ENCODE results near the gene FER1L5. TPM values are rescaled to one million over a fixed set of nuclear protein-coding genes. Genes with fewer than 3 reads are reported as not detected.
A peak's percentile ranks its signal among the peaks of the same experiment; 100 is the strongest.
"Not testable (repeated sequence)": the region's sequence is repeated elsewhere in the genome, so short reads cannot be mapped to it uniquely, and the experiment has no call there.

FER1L5 gene
- total RNA-seq, 1 donor from 2014 or later = not detected

DNA sequence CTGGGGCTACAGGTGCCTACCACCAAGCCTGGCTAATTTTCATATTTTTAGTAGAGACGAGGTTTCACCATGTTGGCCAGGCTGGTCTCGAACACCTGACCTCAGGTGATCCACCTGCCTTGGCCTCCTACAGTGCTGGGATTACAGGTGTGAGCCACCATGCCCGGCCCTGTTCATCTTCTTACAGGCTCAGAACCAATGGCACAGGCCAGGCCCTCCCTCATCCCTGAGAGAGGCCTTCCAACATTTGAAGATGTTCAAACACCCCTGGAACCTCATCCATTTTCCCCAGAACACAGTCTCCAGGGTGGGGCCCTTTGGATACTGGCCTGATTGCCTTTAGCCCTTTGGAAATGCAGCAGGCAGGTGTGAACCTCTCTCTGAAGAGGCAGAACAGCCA lies 23.2 kb downstream of the FER1L5 start:
- intact Hi-C loops (cut with micrococcal nuclease); ATAC-seq; DNase-seq: not testable (repeated sequence)

DNA sequence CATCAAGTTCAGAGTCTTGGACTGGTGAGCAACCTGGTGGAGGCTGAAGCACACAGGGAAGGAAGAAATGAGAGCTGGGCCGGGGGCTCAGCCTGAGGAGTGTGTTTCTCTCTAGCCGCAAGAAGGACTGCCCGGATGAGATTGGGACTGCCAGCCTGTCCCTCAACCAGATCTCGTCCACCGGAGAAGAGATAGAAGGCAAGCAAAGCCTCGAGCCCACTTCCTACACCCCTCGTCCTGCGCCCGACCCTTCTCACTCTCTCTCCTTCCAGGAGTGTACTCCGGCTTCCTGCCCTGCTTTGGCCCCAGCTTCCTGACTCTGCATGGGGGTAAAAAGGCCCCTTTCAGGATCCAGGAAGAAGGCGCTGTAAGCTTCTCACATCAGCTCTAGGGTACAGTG lies 26.2 kb downstream of the FER1L5 start:
- no peak for ATAC-seq
- DNase-seq = no peak
- intact Hi-C loops (cut with micrococcal nuclease) = no loop called here

DNA sequence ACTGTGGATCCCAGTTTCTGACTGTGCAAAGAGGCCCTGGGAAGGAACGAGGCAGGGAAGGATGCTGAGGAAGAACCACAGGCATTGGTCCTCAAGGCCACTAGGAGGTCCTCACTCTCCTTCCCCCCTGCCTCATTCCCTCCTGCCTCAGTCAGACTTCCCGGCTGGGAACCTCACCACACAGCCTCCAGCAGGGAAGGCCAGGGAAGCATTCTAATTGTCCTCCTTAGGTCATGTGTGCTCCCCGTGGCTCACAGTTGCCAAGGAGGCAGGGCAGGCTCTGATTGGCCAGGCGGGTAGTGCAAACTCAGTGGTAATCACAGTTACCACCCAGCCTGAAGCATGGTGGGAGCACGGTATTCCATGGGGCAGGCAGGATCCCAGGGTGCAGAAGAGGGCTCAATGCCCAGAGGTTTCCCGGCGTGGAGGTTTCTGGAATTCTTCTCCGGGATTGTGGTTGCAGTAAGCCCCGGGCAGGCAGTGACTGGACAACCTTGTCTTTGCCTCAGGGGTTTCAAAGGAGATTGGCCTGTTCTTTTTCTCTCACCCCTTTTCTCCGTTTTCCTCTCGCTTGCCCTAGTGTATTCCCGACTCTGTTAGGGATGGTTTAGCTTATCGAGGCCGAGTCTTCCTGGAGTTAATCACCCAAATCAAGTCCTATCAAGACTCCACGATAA lies 27.1 kb downstream of the FER1L5 start:
- intact Hi-C loops (cut with micrococcal nuclease) = no loop called here
- ATAC-seq (no peak), DNase-seq (no peak)

DNA sequence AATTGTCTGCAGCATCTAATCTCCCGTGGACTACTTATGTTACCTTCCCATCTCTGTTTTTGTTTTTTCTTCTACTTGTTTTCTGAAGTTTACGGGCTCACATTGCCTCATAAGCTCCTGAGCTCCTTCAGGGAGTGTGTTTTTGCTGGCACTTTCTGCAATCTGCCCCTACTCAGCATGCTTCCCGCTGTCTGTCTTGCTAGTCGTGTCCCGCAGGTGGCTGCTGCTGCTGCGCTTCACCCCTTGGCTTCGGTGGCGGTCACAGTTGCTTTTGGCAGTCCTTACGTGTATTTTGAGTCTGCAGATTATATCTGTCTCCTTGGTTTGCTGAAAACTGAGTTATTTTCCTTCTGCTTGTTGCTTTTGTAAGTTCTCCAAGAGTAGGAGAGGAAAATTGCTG lies 37.3 kb downstream of the FER1L5 start:
- DNase-seq (no peak), ATAC-seq (no peak)
- intact Hi-C loops (cut with micrococcal nuclease) = no loop called here

DNA sequence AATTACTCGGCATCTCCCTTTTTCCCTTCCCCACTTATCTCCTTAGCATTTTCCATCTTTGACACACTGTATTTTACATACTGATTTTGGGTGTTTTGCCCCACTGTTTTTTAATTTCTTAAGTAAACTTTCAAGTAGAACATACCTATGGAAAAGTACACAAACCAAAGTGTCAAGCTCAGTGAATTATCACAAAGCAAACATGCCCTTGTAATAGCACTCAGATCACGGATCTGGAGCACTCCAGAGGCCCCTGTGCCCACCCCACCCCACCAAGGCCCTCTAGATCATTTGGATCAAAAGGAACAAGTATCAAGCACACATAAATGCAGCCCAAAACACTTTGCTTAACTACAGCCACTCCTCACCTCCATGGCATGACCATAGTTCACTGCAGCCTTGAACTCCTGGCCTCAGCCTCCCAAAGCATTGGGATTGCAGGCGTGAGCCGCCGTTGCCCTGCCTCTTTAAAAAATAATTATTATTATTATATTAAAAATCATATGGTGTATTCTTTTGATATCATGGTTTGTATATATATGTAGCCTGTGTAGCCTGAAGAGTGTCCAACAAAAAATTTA lies 38.1 kb downstream of the FER1L5 start:
- no peak for DNase-seq
- intact Hi-C loops (cut with micrococcal nuclease) = no loop called here
- no peak for ATAC-seq

DNA sequence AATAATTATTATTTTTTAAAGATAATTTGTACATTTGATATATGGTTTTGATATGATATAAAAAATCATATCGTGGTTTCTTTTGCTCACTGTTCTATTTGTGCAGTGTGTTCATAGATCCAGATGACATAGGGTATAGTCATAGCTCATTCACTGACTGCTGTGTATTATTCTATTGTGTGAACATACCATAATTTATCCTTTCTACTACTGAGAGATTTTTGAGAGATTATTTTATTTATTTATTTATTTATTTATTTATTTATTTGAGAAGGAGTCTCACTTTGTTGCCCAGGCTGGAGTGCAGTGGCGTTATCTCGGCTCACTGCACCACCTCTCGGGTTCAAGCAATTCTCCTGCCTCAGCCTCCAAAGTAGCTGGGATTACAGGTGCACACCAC lies 39.0 kb downstream of the FER1L5 start:
- intact Hi-C loops (cut with micrococcal nuclease) = no loop called here
- ATAC-seq = no peak
- no peak for DNase-seq

DNA sequence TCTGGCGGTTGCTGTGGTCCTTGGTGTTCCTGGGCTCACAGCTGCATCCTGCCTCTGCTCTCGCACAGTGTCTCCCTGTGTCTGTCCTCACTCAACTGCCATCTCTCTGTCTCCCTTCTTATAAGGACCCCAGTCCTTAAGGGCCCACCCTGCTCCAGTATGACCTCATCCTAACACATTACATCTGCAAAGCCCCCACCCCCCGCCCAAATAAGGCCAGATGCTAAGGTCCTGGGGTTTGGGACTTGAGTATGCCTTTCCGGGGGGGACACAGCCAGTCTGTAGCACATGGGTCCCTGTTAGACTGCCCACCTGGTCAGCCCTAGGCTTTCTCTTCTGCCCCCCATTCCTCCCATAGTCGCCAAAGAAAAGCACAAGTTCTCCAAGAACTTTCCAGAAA lies 40.7 kb downstream of the FER1L5 start:
- intact Hi-C loops (cut with micrococcal nuclease) = no loop called here
- DNase-seq = no peak
- no peak for ATAC-seq

DNA sequence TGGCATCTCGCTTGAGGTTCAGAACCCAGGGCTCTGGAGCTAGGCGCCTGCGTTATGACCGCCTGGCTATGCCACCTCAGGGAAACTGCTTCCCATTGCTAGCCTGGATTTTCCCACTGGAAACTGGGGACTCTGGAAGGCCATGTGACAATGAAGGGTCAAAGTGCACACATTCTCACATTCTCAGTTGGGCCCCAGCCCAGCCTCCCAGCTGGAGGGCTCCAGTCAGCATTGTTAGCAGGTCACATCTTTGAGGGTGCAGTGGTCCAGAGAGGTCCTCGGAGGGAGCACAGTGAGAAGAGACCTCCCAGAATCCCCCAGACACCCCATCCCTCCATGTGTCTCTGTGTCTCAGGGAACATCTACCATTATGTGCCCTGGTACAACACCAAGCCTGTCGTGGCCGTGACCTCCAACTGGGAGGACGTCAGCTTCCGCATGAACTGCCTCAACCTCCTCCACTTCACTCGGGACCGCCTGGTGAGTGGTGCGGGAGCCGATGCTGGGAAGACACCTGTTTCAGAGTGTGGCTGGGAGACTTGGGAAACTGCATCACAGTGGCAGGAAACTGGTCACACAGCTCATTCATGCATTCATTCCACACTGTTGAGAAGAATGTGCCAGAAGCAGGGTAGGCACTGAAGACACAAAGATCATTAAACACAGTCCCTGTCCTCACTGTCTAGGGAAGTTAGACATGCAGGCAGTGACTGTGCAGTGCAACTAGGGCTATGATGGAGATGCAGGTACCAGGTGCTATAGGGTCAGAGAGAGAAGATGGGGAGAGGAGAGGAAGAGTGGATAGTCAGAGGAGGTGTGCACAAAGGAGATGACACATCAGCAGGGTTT lies 41.6 kb downstream of the FER1L5 start:
- ATAC-seq (no peak), DNase-seq (no peak)
- intact Hi-C loops (cut with micrococcal nuclease) = no loop called here

DNA sequence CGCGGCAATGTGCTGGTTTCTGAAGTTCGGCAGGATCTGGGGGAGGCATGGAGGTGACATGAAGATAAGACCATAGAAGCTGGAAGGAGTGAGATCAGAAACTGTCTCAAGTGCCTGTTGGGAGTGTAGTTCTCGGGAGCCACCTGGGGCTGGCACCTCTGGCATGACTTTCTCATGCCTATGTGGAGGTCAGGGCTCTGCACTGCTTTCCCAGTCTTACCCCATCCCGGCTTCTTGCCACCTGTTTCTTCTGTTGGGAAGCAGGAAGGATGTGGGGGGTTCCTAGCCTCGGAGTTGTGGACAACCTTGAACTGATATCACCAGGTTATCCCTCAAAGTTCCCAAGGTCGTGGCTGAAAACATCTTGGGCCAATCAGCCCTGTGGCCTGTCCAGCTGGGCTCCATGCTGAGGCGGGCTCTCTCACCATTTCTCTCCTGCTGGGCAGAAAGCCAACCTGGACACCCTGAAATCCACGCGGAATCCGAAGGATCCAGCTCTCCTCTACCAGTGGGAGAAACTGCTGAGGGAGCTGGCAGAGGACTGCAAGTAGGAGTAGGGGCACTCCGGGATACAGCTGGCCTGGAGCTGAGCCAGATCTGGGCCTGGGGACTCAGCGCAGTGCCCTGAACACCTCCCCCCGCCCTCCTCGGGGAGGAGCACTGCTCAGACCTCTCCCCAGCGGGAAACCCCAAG lies 42.5 kb downstream of the FER1L5 start:
- ATAC-seq = no peak
- no peak for DNase-seq
- intact Hi-C loops (cut with micrococcal nuclease) = no loop called here

DNA sequence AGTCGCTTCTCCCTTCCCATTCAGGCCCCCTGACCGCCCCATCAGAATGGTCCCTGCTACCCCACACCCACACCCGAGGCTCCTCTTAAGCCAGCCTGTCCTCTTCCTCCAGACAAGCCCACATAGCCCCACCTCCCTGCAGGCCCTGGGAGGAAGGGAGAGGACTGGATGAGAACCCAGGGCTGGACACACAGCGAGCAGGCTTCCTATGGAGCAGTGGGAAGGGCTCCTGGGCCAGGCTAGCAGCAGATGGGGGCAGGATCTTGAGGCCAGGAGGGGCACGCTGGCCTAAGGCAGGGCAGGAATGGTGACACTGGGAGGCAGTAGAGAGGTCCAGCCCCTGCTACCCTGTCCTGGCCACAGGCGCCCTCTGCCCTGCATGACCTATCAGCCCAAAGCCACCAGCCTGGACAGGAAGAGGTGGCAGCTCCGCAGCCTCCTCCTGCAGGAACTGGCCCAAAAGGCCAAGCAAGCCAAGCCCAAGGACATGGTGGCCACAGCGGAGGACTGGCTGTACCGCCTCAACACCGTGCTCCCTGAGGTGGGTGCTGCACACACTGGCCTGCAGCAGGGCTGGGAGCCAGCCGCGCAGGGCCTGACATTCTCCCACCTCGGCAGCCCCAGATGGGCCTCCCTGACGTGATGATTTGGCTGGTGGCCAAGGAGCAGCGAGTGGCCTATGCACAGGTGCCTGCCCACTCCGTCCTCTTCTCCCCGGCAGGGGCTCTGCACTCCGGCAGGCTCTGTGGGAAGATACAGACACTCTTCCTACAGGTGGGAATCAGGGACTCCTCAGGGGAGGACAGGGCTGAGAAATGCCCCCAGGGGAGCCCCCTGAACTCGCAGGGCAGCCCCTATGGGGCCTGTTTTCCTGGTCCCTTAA lies 43.3 kb downstream of the FER1L5 start:
- intact Hi-C loops (cut with micrococcal nuclease) = no loop called here
- ATAC-seq = peak; percentile 60
- DNase-seq = peak; percentile 58

DNA sequence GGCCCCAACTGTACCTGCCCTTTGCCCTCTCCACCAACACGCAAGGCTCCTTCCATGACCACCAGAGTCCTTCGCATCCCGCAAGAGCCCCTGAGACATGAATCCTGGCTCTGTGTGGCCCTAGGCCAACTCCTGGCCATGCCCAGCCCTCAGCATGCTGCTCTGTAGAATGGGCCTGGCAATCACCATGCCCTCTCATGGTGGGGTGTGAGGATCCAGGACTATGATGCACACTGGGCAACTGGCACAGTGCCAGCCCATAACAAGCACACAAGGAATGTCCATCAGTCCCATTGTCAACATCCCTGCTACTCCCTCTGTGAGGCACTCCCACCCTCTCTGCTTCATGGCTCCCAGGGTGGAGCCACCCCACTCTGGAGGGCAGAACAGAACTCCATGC lies 44.7 kb downstream of the FER1L5 start:
- intact Hi-C loops (cut with micrococcal nuclease) = no loop called here
- ATAC-seq (no peak), DNase-seq (no peak)

DNA sequence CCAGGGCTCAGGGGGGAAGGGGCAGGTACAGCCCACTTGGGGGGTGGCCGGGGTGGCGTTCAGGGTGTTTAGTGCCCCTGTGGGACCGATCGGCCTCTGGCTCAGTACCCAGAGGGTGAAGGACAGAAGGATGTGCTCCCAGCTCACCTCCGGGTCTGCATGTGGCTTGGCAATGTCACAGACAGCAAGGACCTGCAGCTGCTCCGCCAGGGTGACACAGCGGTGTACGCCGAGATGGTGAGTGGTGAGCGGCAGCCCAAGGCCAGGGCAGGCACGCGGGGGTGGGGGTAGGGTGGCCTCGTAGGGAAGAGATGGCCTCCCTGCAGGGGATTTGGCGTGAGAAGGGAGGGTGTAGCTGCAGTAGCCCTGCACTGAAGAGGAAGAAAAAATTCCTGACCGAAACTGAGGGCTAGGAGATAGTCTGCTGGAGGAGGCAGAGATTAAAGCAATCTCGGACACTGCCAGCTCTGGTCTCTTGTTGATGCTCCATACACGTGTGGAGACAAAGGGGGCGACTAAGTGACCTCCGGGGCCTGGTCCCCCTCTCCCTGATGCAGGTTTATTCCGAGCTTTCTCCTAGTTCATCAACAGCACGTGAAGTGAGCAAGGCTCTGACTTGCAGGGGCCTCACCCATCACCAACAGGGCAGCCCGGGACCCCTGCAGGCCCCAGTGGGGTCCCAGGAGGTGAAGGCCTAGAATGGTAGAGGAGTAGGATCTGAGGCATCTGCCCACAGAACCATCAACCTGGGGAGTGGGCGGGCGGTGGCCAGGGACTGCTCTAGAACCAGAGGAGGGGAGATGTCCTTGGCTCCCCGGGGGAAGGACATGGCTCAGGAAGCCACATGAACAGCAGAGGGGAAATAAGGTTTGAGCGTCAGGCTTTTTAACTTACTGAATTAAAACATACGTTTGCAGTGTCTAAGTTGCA lies 45.4 kb downstream of the FER1L5 start:
- DNase-seq (no peak), ATAC-seq (no peak)
- intact Hi-C loops (cut with micrococcal nuclease) = no loop called here

DNA sequence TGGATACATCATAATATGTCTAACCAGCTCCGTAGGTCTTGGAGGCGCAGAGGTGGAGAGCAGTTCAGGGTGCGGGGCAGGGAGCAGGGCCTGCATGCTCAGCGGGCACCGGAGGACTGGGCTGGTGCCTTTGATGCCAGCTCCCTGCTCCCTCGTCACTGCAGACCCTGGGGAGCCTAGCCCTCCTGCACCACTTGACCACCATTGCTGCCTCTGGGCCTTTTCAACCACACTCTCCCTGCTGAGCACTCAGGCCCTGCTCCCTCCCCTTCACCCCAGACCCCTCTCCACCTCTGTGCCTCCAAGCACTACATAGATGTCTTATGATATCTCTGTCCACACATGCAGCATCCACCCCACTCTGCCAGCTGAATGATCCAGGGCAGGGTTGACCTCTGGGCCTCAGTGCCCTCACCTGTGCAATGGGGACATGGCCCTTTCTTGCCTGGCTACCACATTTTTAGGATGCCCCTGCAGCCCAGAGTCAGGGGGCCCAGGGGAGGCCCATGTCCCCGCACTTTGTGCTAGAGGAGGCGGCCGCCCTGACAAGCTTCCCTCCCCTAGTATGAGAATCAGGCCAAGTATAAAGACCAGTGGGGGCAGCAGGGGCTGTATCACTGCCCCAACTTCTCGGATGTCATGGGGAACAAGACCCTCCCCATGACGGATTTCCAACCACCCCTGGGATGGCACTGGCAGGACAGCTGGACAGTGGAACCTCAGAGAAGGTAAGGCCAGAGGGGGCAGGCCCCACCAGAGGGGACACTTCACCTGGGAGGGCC lies 46.3 kb downstream of the FER1L5 start:
- DNase-seq (no peak), ATAC-seq (no peak)
- intact Hi-C loops (cut with micrococcal nuclease) = no loop called here

DNA sequence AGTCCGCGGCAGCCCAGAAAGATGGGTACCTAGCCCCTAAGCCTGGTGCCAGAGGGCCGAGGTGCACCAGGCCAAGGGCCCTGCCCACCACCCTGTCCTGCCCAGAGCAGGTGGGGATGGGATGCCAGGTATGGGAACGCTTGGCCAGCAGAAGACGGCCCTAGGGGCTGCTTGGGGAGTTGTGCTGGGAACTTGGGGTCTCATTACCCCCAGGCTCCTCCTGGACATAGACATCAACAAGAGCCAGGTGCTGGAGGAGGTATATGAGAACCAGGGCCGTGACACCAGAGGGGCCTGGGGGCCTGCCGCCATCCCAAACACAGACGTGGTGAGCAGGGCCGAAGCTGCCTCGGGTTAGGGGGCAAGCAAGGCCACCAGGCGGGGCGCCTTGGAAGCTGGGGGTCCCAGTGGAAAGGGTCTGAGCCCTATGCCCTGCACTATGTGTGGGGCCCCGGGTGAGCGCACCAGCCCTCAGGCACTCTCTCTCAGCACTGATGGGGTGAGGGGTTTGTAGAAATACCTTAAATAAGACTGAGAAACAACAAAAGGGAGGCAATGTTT lies 46.9 kb downstream of the FER1L5 start:
- intact Hi-C loops (cut with micrococcal nuclease) = no loop called here
- ATAC-seq (no peak), DNase-seq (no peak)

DNA sequence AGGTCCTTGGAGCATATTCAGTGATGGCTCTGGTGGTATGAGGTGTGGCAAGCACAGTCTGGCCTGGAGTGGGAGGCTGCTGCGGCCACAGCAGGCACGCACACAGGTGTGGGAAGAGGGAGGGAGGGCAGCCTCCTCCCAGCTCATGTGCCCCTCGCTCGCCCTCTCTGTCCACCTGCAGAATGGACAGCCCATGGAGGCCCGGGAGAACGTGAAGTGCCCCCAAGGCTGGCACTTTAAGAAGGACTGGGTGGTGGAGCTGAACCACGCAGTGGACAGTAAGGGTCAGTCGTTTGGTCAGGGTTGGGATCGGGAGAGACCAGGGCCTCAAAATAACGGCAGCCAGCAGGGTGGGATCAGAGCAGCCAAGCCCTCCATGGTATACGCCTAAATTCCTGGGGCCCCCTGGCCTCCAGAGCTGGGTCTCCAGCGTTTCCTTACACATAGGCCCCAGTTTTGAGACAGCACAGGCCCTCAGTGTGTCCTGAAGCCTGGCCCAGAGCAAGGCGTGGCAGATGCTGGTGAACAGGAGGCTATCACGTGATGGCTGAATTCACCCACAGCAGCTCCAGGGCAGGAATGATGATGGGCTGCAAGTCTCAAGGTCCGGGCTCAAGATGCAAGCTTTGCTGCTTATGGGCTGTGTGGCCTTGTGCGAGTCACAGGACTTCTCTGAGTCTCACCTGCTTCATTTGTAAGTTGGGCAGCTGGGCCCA lies 47.9 kb downstream of the FER1L5 start:
- ATAC-seq (no peak), DNase-seq (no peak)
- intact Hi-C loops (cut with micrococcal nuclease) = no loop called here

DNA sequence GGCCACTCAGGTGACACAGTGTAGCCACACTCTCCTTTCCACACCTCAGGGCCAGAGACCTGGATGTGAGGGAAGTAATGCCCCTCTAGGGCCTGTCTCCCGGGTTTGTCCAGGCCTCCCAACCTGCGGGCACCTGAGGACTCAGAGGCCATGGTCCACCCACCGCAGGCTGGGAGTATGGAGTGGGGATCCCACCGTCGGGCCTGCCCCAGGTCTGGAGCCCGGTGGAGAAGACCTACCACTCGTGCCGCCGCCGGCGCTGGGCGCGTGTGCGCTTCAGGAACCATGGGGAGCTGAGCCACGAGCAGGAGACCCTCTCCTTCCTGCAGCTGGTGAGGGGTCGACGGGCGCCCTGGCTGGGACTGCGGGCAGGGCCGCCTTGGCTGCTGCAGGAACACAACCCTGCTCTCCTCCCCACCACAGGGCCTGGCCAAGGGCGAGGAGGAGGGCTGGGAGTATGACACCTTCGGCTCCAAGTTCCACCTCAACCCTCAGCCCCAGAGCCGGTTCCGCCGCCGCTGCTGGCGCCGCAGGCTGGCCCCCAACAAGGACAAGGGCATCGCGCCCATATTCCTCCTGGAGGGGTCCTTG lies 48.6 kb downstream of the FER1L5 start:
- no peak for DNase-seq
- ATAC-seq = no peak

More for the DNA sequence above, 48.6 kb downstream of the FER1L5 start:
- intact Hi-C loops (cut with micrococcal nuclease) = no loop called here

Measured in left ventricle myocardium superior (tissue), 1 donor.